ENCODE measurements around the gene RPS19BP1.
A peak's percentile ranks its signal among the peaks of the same experiment; 100 is the strongest.

Gene RPS19BP1

DNA sequence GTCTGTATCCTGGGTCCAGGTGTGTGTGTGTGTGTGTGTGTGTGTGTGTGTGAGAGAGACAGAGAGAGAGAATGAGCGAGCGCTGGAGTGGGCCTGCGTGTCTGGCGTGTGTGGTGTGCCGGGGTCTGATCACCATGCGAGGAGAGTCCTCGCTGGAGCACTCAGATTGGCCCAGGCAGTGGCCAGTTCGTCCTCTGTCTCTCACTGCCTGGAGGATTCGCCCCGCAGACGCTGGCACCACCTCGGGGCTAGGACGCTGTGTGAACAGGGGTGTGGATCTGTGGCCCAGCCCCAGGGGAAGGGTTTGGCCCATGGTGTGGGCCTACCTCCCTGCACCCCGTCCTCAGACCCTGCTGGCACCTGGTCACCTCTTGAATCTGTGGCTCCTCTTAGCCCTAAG, 26.4 kb upstream of the RPS19BP1 start:
- DNase-seq: no peak

DNA sequence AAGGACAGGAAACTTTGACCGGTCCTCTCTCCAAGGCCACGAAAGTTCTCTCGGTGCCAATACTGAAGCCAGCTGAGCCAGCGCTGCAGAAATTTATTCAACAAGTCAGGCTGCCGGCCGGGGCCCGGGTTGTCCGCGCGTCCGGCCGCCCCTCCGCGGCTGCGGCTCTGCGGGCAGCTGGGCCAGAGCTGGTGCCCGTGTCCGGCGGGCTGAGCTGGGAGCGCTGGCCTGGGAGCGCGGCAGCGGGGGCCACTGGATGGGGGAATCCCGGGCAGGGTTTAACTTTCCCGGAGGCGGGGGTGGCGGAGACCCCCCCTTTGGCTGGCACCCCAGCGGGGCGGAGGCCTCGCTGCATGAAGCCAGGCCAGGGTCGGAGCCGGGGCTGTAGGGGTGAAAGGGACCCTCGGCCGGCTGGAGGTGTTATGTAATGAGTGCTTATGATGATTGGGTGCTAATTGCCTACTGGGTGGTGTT, 25.7 kb upstream of the RPS19BP1 start:
- no peak for DNase-seq

DNA sequence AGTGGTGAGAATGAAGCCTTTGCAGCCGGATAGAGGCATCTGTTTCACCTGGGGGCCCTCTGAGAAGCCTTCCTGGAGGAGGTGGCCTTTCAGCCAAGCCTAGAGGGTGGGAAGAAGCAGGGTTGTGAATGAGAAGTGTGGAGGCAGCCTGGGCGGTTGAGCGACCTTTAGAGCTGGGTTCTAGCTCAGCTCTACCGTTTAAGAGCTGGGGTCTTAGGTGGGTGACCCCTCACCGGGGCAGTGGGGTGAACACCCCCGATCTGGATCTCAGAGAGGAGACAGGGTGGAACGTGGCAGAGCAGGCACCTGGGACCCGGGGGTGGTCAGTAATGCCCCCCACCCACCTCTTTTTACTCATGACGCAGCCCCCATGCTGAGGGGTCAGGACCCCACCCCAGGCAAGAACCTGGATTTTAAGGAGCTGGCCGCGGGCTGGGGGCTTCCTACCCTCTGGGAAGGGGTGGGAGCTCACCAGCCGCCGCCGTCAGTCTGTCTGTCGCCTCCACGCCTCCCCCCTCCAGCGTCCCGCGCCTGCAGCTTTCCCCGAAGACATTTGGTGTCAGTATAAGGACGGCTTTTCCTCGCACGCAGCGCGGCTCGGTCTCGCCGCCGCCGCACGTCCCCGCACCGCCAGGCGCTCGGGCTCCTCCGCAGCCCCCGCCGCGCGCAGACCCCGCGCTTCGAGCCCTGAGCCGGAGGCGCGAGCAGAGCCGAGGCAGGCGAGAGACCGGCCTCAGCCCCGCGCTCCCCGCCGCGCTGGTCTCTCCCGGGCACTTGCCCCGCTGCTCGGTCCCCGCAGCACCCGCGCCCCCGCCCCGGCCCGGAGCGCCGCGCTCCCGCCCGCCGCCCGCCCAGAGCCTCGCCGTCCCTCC, 24.7 kb upstream of the RPS19BP1 start:
- peak; percentile 50 for DNase-seq

DNA sequence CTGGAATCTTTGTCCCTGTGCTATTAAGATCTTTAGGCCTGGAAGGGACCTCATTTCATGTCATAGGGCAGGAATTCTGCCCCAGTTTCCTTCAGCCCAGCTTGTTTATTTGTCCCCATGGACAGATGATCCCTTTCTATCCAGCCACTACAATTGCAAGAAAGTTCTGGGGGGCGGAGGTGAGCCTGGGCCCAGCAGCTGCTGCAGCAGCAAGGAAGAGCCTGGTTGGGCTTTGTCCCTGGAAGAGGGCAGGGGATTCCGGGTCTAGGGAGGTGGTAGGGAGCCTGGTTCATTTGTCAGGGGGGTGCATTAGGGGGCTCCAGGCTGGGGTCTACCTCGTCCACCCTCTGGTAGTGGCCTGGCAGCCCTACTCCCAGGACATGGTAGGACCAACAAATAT, 21.6 kb upstream of the RPS19BP1 start:
- no peak for DNase-seq

DNA sequence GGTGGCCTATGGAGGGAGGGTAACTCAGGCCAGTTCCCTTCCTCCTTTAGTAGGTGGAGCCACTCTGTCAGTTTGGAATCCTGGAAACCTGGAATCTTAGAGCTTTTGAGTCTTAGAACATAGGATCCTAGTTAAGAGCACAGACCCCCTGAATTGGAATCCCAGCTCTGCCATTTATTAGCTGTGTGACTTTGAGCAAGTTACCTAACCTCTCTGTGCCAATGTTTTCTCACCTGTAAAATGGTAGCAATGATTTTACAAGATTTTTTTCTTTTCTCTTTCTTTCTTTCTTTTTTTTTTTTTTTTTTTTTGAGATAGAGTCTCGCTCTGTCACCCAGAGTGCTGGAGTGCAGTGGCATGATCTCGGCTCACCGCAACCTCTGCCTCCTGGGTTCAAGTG, 20.9 kb upstream of the RPS19BP1 start:
- no peak for DNase-seq

DNA sequence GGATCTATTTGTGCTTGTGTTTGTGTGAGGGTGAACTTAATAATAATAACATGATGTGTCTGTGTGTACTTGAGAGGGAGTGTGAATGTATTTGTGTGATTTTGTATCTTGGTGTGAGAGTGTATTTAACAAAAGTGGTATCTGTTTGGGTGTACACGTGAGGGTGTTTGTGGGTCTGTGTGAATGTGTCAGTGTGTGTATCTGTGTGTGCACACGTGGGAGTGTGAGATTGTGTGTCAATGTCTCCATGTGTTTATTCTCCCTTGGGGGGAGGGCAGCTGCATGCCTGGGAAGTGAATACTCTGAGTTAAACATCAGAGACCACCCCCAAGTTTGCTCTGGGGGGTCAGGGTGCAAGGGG, 15.0 kb upstream of the RPS19BP1 start:
- no peak for DNase-seq

DNA sequence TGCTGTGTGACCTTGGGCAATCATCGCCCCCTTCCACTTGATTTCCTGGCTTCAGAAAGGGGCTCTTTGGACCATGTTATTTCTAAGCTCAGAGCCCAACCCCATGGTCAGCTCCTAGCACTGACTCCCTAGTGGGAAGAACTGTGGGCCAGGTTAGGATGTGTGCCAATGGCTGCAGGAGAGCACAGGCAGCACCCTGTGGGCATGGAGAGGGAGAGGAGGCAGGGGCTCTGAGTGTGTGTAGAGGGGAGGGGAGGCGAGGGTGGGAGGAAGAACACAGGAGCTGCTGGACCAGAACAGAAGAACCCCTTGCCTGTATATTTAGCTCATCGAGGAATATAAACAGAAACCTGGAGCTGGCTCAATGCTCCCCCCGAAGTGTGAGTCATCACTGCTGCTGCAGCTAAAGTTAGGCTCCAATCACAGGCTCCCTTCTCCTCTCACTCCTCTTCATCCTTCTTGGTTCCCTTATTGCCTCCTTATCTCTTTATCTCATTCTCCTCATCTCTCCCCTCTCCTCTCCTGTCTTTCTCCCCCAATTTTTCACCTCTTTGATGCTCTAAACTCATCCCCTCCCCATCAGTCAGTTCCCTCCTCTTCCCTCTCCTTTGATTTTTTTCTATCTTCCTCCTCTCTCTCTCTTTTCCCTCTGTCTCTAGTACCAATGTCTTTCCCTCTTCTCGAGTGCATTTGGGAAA, 14.5 kb upstream of the RPS19BP1 start:
- DNase-seq: no peak

DNA sequence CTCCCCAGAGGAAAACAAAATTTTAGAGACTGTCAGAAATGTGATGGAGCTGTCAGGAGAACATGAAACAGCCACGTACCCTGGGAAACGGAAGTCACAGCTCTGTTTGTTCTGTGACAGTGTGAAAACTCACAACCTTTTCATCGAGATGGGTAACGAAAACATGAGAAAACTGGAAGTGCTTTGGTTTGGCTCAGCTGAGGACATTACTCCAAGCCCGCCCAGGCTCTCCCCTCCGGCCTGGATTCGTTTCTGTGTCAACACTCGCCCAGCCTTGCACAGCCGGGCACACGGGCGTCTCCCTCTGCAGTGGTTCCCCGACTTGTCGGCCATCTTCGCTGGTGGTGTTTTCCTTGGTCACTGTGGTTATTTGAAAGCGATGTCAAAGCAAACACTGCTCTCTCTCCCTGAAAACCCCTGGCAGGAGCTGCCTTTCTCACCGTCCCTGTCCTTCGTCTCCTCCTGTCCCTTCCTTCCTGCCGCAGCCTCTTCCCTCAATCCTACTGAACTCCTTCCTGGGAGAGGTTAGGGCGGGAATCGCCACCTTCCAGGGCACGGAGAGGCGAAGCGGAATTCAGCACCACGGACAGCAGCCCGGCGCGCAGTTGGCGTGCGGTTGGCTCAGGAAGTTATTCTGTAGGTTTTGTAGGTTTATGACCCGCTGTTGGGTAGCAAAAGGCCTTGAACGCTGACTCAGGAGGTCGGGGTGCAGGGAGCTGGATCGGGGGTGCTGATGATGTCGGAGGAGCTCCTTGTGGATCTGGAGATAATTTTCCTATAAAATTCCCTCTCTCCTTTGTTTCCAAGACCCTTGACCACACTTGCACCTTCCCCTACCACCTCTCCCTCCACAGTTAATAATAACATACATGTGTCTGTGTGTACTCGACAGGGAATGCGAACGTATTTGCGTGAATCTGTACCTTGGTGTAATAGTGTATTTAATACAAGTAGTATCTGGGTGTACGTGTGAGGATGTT, 13.1 kb upstream of the RPS19BP1 start:
- peak; percentile 74 for DNase-seq

DNA sequence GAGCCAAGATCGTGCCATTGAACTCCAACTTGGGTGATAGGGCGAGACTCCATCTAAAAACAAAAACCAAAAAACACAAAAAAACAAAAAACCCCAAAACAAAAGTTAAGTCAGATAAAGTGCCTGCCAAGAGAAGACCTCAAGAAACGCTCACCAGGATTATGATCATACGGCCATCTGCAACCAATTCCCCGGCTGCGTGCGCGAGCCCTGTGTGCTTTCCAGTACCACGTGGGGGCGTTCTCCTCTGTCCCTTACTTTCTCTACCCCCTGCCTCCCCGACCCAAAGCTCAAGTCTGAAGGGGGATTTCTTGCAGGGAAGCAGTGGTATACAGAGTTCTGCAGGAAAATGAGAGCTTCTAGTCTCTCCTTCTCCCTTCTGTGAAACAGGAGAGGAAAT, 10.5 kb upstream of the RPS19BP1 start:
- DNase-seq: no peak

DNA sequence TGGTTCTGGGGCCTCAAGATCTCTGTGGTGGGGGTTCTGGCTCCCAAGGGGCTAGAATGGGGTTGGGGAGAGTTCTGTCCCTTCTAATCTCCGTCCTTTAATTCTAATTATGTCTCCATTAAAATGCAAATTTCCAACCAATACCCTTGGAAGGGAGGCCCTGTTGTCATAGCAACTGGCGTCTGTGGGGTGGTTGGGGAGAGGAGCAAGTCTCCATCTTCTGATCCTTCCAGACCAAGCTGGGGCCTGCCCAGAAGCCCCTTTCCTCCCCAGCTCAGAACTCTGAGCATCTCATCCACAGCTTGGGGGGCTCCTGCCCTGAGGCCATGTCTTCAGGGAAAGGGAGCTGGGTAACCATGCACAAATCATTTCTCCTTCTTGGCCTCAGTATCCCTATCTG, 5.4 kb upstream of the RPS19BP1 start:
- no peak for DNase-seq

DNA sequence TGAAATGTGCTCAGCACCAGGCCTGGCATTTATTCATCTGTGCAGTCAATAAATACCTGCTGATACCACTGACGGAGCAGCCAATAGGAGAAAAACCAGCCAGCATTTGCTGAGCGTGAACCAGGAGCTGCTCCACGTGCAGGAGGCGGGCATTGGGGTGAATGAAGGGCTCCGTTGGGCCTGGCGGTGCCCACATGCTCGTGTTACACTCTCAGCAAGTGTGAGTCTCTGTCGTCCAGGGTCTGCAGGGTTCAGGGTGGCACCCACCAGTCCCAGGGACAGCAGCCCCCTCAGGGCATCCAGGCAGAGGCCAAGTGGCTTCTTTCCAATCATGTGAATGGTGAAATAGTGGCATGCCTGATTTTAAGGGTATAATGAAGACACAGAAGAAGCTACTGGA, 4.2 kb upstream of the RPS19BP1 start:
- no peak for DNase-seq

DNA sequence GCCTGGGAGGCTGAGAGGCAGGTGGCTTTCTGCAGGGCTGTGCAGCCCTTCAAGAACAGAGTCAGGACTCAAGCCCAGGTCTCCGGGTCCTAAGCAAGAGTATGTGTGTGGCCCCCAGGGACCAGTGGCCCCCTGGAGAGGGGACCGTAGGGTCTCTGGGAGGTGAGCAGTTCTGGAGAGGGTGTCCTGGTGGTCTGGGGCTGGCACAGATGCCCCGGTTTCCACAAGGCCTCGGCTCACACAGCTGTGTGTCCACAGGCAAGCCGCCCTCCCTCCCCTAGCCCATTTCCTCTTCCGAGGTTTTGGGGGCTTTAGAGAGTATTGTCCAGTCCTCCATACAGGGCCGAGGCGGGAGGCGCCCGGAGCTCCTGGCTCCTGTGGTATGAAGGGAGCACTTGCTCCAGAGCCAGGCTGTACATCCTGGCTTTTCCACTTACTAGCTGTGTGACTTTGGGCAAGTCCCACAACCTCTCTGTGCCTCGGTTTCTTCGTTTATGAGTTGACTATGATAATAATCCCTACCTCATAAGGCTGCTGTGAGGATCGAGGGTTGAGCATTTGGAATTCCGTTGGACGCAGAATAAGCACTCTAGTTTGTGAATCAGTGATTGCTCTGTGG, 3.4 kb upstream of the RPS19BP1 start:
- DNase-seq: no peak

DNA sequence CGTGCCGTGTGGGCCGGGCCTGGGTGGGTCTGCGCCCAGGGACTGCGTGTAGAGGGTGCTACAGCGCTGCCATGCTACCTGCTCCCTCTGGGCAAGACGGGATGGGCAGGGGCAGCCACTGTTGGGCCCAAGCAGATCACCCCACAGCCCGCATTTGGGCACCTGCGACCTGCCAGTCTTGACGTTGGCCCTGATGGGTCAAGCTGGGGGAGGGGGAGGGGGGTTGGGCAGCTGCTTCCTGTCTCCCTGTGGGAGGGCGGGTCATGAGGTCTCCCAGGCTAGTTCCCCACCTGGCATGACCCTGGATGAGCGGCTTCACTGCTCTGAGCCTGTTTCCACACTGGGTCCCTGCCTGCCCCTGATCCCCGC, 2.8 kb upstream of the RPS19BP1 start:
- no peak for DNase-seq

DNA sequence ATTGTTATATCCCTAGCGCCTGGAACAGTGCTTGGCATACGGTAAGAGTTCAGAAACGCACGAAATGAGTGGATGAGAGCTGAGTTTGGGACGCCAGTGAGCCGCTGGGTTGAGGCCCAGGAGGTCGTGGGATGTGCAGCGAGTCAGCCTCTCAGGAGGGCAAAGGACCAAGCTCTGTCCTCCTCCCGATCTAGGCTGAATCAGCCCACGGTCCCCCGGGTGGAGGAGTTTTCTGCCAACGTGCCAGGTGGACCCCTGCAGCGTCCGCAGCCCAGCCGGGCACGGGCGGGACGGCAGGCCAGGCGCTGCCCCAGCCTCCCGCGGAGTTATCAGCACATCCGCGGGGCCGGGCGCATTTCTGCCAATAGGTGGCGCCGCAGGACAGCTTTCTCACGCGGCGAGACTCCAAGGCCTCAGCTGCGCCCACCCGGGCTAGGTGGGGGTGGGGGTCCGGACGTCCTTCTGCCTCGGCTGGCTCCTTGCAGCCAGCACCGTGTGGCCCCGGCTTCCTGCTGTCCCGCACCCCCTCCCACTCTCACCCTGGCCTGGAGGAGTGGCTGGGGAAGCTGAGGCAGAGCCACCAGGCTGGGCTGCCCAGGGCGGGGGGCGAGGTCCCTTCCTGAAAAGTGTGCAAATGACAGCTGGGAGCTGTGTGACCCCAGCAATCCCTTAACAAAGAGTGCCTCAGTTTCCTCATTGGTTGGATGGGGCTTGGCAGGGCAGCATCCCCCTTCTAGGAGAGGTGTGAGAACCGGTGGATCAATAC, 2.2 kb upstream of the RPS19BP1 start:
- peak; percentile 80 for DNase-seq

DNA sequence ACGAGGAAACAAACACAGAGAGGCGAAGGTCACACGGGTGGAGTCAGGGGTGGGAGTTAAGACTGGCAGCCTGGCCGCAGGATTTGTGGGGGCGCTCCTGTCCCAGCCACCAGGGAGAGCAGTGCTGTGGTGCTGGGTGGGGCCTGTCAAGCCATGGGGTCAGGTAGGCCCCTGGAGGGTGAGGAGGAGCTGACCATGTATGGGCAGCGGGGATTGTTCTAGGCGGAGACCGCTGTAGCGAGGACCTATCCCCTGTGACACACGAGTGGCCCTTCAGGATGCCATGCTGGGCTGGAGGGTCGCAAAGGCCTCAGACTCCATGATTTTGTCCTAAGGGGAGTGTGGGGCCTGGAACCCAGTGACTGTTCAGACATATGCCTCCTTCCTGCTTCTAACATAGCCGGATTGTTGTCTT, 1.6 kb upstream of the RPS19BP1 start:
- no peak for DNase-seq

DNA sequence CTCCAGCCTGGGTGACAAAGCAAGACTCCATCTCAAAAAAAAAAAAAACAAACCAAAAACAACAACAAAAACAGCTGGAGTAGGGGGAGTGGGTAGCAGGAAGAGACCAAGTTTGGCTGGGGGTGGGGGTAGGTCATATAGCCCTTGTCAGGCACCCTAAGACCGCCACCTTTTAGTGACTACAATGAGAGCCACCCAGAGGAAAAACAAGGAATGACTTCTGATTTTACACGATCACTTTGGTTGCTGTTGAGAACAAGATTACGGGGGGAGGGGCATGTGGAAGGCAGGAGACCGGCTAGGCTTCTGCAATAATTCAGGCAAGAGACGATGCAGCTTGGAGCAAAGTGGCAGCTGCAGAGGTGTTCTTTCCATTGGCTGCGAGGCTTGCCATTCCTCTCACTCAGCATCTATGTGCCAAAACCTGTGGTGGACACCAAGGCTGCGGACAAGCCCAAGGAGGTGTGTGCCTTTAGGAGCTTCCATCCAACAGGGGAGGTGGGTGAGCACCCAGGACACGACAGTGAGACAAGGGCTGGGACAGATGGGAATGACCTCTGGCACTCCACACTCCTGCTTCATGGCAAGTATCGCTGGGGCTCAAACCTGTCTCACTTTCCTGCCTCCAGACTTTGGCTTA, 1.7 kb downstream of the RPS19BP1 start:
- DNase-seq: no peak

DNA sequence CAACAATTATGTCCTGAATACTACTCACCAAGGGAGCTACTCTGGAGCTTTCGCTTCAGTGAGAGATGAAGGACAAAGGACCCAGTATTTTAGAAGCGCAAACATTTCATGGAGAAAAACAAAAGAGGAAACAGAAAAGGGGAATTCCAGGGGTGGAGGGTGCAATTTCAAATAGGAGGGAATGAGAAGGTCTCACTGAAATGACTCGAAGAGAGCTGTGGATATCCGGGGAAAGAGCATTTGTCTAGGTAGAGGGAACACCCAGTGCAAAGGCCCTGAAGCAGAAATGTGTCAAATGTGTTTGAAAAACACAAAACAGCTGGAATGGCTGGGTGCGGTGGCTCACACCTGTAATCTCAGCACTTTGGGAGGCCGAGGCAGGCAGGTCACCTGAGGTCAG, 2.4 kb downstream of the RPS19BP1 start:
- no peak for DNase-seq

DNA sequence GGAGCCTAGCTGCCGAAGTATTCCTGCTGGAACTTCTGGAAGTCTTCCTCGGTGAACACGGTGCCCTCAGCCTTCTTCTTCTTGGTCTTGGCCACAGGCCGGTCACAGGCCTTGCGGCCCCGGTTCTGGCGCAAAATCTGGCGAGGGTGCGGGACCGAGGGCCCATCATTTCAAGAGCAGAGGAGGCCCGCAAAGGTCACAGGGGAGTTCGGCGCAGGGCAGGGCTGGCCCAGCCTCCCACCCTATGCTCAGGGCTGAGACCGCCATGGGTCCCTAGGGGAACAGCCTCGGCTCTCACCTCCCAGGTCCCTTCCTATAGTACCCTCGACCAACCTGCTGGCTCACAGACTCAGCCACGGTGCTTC, 3.1 kb downstream of the RPS19BP1 start:
- no peak for DNase-seq

DNA sequence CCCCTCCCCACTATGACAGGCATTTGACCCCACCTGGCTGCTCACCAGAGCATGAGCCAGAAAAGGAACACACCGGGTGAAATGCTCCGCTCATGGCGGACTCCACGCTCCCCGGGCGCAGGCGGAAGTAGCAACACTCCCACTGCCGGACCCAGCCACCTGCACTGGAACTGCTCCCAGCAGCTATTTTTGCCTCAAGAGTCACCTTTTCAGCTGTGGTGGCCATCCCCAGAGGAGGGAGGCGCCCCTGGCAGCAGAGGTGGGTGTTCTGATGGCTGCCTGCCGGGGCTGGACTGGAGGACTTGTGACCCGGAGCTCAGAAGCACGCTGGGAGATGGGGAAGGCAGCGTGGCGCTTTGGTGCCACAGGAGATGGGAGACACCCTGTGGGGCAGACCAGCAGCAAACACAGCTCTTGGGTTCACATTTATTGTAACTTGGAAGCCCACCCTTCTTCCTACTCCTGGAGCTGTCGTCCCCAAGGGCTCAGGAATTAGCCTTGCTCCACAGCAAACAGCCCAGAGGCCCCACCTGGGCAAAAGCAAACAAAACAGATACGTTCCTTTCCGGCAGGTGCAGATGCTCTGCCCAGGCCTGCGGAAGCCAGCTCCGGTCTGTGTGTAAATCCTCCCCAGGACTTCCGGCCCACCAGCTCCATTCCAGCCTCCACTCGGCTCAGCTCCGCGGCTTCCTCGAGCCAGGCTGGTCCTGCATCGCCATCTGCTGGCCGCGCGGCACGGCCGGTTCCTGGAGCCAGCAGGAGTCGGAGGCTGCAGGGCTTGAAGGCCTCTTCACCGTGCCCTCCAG, 3.7 kb downstream of the RPS19BP1 start:
- peak; percentile 92 for DNase-seq

DNA sequence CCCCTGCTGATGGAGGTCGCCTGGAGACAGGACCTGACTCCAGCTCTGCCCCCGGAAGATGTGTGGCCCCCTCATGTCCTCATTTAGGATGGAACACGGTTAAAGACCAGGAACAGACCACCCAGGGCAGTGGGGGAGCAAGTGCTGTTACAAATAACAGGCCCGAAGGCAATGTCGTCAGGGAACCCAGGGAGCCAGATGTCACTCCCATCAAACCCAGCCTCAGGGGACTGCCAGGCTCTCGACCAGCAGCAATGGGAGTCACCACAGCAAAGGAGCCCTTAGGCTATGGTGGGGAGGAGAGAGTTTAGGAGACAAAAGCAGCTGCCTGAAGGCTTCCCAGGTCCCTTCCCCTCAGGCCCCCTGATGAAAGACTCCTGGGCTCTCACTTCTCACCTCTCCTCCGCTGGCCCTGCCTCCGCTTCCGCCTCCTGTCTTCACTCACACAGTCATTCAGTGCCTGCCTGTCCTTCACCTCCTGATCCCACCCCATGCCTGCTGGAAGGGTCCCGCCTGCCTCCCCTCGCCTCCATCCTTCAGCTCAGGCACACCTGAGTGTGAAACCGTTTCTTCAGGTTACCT, 4.4 kb downstream of the RPS19BP1 start:
- DNase-seq: no peak

Data from activated CD4-positive, alpha-beta T cell treated with anti-CD3 and anti-CD28 coated beads, Interleukin-2, amount 50 U/mL, for 1 hour (primary cell).